Muscle layer of duodenum (tissue), 2 donors: ENCODE data around the gene CARS1.

Experiments used
- H3K27ac ChIP-seq: one replicate; pipeline ENCODE4 v1.7.0; 2013; ENCODE audit warnings: mild to moderate bottlenecking, low read length
- H3K27me3 ChIP-seq: one replicate; pipeline ENCODE4 v1.7.0; 2013; ENCODE audit warnings: low read depth, mild to moderate bottlenecking, control low read depth, low read length
- H3K36me3 ChIP-seq, 2 donors: one replicate each; pipeline ENCODE4 v1.7.0; 2013; ENCODE audit warnings: low read length in 2 of 2, control low read depth in 1 of 2, mild to moderate bottlenecking in 1 of 2; ENCODE audit not compliant: insufficient read depth in 2 of 2, control insufficient read depth in 1 of 2
- H3K4me1 ChIP-seq, 2 donors: one replicate each; pipeline ENCODE4 v1.7.0; 2013; ENCODE audit warnings: low read length in 2 of 2, mild to moderate bottlenecking in 2 of 2, control low read depth in 1 of 2, moderate library complexity in 1 of 2; ENCODE audit not compliant: insufficient read depth in 2 of 2, control insufficient read depth in 1 of 2
- H3K4me3 ChIP-seq, 2 donors: one replicate each; pipeline ENCODE4 v1.7.0; 2013; ENCODE audit warnings: low read length in 2 of 2, low read depth in 1 of 2, mild to moderate bottlenecking in 1 of 2
- H3K9me3 ChIP-seq, 2 donors: one replicate each; pipeline ENCODE4 v1.7.0; 2013; ENCODE audit warnings: low read length in 2 of 2, control low read depth in 1 of 2, mild to moderate bottlenecking in 1 of 2; ENCODE audit not compliant: control insufficient read depth in 1 of 2
- donor health status: healthy.

The CARS1 gene

GRCh38 chr11:3011891-3012885, 45.0 kb downstream of the CARS1 start:
- no peak overlapping the region for H3K27ac ChIP-seq
- no peaks in the 10 kb centered on the region for H3K4me1 ChIP-seq
- peaks cover 50 to 88% of the 10 kb centered on the region in 2 donors for H3K36me3 ChIP-seq
- H3K9me3 ChIP-seq, result no peaks in the 10 kb centered on the region
- H3K4me3 ChIP-seq, result no peak overlapping the region
- no peaks in the 10 kb centered on the region for H3K27me3 ChIP-seq

GRCh38 chr11:3010521-3011275, 46.5 kb downstream of the CARS1 start:
- Histone ChIP-seq H3K9me3 (no peaks in the 10 kb centered on the region), H3K27me3 (no peaks in the 10 kb centered on the region), H3K27ac (no peak overlapping the region), H3K36me3 (peaks cover 39 to 86% of the 10 kb centered on the region in 2 donors), H3K4me3 (no peak overlapping the region), H3K4me1 (no peaks in the 10 kb centered on the region)

- Histone ChIP-seq H3K9me3 (no peaks in the 10 kb centered on the region), H3K27ac (no peak overlapping the region), H3K36me3 (peaks cover 35 to 83% of the 10 kb centered on the region in 2 donors), H3K4me3 (no peak overlapping the region), H3K4me1 (no peaks in the 10 kb centered on the region), H3K27me3 (no peaks in the 10 kb centered on the region)
These were observed 47.2 kb downstream of the CARS1 start for GRCh38 chr11:3010004-3010403.

GRCh38 chr11:3009481-3009880, 47.7 kb downstream of the CARS1 start:
- peaks cover 31 to 79% of the 10 kb centered on the region in 2 donors for H3K36me3 ChIP-seq
- H3K4me3 ChIP-seq, result no peak overlapping the region
- no peaks in the 10 kb centered on the region for H3K4me1 ChIP-seq
- no peaks in the 10 kb centered on the region for H3K27me3 ChIP-seq
- H3K9me3 ChIP-seq, result no peaks in the 10 kb centered on the region
- H3K27ac ChIP-seq, result no peak overlapping the region

GRCh38 chr11:3008746-3009336, 48.4 kb downstream of the CARS1 start:
- no peaks in the 10 kb centered on the region for H3K9me3 ChIP-seq
- no peak overlapping the region for H3K27ac ChIP-seq
- H3K4me3 ChIP-seq, result no peak overlapping the region
- H3K36me3 ChIP-seq, result peaks cover 31 to 79% of the 10 kb centered on the region in 2 donors
- H3K27me3 ChIP-seq, result no peaks in the 10 kb centered on the region
- no peaks in the 10 kb centered on the region for H3K4me1 ChIP-seq

- Histone ChIP-seq H3K27me3 (no peaks in the 10 kb centered on the region), H3K4me1 (no peaks in the 10 kb centered on the region), H3K36me3 (peaks cover 40 to 82% of the 10 kb centered on the region in 2 donors), H3K4me3 (no peak overlapping the region), H3K9me3 (no peaks in the 10 kb centered on the region), H3K27ac (no peak overlapping the region)
These were observed 49.7 kb downstream of the CARS1 start for GRCh38 chr11:3007404-3008010.

GRCh38 chr11:3006505-3007260, 50.5 kb downstream of the CARS1 start:
- Histone ChIP-seq H3K27ac (no peak overlapping the region), H3K4me1 (peaks cover 0 to 8% of the 10 kb centered on the region in 2 donors), H3K9me3 (no peaks in the 10 kb centered on the region), H3K36me3 (peaks cover 38 to 81% of the 10 kb centered on the region in 2 donors), H3K27me3 (no peaks in the 10 kb centered on the region), H3K4me3 (no peak overlapping the region)

- peaks cover 5 to 26% of the 10 kb centered on the region in 2 donors for H3K4me1 ChIP-seq
- peaks cover 39 to 74% of the 10 kb centered on the region in 2 donors for H3K36me3 ChIP-seq
- no peak overlapping the region for H3K27ac ChIP-seq
- no peak overlapping the region for H3K4me3 ChIP-seq
- H3K9me3 ChIP-seq, result no peaks in the 10 kb centered on the region
- no peaks in the 10 kb centered on the region for H3K27me3 ChIP-seq
These were observed 52.7 kb downstream of the CARS1 start for GRCh38 chr11:3004481-3004880.

- Histone ChIP-seq H3K27ac (no peak overlapping the region), H3K9me3 (no peaks in the 10 kb centered on the region), H3K36me3 (peaks cover 39 to 66% of the 10 kb centered on the region in 2 donors), H3K4me3 (no peak overlapping the region), H3K4me1 (peaks cover 5 to 26% of the 10 kb centered on the region in 2 donors), H3K27me3 (no peaks in the 10 kb centered on the region)
These were observed 53.6 kb downstream of the CARS1 start for GRCh38 chr11:3003396-3004231.

GRCh38 chr11:3002871-3003270, 54.4 kb downstream of the CARS1 start:
- Histone ChIP-seq H3K9me3 (no peaks in the 10 kb centered on the region), H3K4me3 (no peak overlapping the region), H3K27ac (no peak overlapping the region), H3K36me3 (peaks cover 39 to 64% of the 10 kb centered on the region in 2 donors), H3K27me3 (no peaks in the 10 kb centered on the region), H3K4me1 (peaks cover 5 to 26% of the 10 kb centered on the region in 2 donors)
